ENCODE measurements around the gene CLCN2.
A peak's percentile ranks its signal among the peaks of the same experiment; 100 is the strongest.

Gene CLCN2

DNA sequence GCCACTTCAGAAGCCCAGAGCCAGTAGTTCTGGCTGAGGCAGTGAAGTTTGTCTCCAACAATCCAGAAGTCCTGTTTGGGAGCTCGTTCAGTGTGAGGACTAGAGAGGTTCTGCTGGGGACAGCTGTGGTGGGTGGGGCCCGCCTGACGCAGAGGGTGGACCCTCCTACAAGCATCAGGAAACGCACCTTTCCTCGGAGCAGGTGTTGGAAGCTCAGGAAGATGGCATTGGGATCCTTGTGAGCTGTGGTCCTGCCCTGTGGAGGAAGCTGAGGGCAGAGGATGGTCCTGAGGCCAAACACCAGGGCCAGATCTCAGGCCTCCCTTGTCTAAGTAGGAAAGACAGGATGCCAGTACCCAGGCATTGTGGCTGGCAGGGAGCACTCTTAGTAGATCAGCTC, 11.5 kb upstream of the CLCN2 start:
- no peak overlapping the region for H3K9ac ChIP-seq (ENCODE audit: low read length)
- no peaks in the 10 kb centered on the region for H3K79me2 ChIP-seq (ENCODE audit: control insufficient read depth, insufficient read depth, low read length)
- no peak overlapping the region for H3K23ac ChIP-seq (ENCODE audit: low read length)
- WGBS (ENCODE audit: extremely low coverage, insufficient coverage, low lambda C conversion rate), result no CpG with 5 or more reads among the region's 5 CpGs
- H3K79me1 ChIP-seq (ENCODE audit: low read length), result no peaks in the 10 kb centered on the region
- H4K8ac ChIP-seq (ENCODE audit: low read depth, low read length), result no peak overlapping the region
- H3K36me3 ChIP-seq (ENCODE audit: control insufficient read depth, insufficient read depth, low read length), result peaks cover 3% of the 10 kb centered on the region
- H2BK5ac ChIP-seq (ENCODE audit: low read length), result no peak overlapping the region
- no peak overlapping the region for H2AK5ac ChIP-seq (ENCODE audit: low read length)
- H3K27ac ChIP-seq (ENCODE audit: low read depth, low read length), result no peak overlapping the region
- H2BK15ac ChIP-seq (replicated peaks; ENCODE audit: low read depth), result no peak overlapping the region
- peaks cover 3% of the 10 kb centered on the region for H3K4me1 ChIP-seq (ENCODE audit: control insufficient read depth, low read depth, low read length)
- no peak overlapping the region for H3K56ac ChIP-seq (ENCODE audit: low read length)
- H3K4me3 ChIP-seq (ENCODE audit: low read length), result no peak overlapping the region
- no peak overlapping the region for H3K4me2 ChIP-seq (ENCODE audit: low read length)
- no peak overlapping the region for H2BK120ac ChIP-seq (ENCODE audit: low read depth, low read length)
- no peak overlapping the region for H3K4ac ChIP-seq (ENCODE audit: low read depth, low read length)
- H4K5ac ChIP-seq (ENCODE audit: low read length), result no peak overlapping the region
- no peaks in the 10 kb centered on the region for H3K27me3 ChIP-seq (ENCODE audit: insufficient read depth, low read length, poor library complexity)
- DNase-seq, result no peak
- no peak overlapping the region for H3K18ac ChIP-seq (ENCODE audit: low read length)

DNA sequence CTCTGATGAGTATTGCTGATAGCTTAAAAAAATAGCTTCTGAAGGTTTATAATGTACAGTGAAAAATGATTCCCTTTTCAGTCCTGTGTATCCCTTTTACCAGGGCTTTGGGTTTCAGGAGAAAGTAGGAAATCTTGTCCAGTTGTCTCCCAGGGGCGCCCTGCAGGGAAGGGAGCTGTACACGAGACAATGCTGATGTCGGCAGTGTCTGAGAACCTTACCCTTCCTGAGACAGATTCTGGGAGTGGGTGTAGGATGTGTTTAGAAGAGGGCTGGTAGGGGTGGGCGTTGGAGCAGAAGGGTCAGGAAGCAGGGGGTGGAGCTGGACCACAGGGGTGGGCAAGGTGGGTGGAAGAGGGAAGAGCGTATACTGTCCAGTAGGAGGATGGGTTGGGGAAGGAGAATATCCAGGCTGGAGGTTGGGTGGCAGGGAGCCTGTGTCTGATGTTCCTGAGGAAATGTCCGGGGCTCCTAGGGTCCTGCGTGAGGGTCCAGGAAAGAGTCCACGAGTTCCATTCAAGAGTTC, 11.0 kb upstream of the CLCN2 start:
- Histone ChIP-seq H3K4me3 (ENCODE audit: low read length) (no peak overlapping the region), H2BK120ac (ENCODE audit: low read depth, low read length) (no peak overlapping the region), H3K79me1 (ENCODE audit: low read length) (no peaks in the 10 kb centered on the region), H2AK5ac (ENCODE audit: low read length) (no peak overlapping the region), H2BK15ac (replicated peaks; ENCODE audit: low read depth) (no peak overlapping the region), H3K79me2 (ENCODE audit: control insufficient read depth, insufficient read depth, low read length) (no peaks in the 10 kb centered on the region), H3K56ac (ENCODE audit: low read length) (peak overlapping the region; percentile 34), H3K27ac (ENCODE audit: low read depth, low read length) (no peak overlapping the region), H3K36me3 (ENCODE audit: control insufficient read depth, insufficient read depth, low read length) (peaks cover 5% of the 10 kb centered on the region), H4K8ac (ENCODE audit: low read depth, low read length) (no peak overlapping the region), H2BK5ac (ENCODE audit: low read length) (no peak overlapping the region), H4K5ac (ENCODE audit: low read length) (no peak overlapping the region), H3K27me3 (ENCODE audit: insufficient read depth, low read length, poor library complexity) (no peaks in the 10 kb centered on the region), H3K4me2 (ENCODE audit: low read length) (no peak overlapping the region), H3K4me1 (ENCODE audit: control insufficient read depth, low read depth, low read length) (peaks cover 3% of the 10 kb centered on the region), H3K23ac (ENCODE audit: low read length) (no peak overlapping the region), H3K4ac (ENCODE audit: low read depth, low read length) (no peak overlapping the region), H3K18ac (ENCODE audit: low read length) (no peak overlapping the region), H3K9ac (ENCODE audit: low read length) (no peak overlapping the region)
- no peak for DNase-seq
- no CpG with 5 or more reads among the region's 8 CpGs for WGBS (ENCODE audit: extremely low coverage, insufficient coverage, low lambda C conversion rate)

DNA sequence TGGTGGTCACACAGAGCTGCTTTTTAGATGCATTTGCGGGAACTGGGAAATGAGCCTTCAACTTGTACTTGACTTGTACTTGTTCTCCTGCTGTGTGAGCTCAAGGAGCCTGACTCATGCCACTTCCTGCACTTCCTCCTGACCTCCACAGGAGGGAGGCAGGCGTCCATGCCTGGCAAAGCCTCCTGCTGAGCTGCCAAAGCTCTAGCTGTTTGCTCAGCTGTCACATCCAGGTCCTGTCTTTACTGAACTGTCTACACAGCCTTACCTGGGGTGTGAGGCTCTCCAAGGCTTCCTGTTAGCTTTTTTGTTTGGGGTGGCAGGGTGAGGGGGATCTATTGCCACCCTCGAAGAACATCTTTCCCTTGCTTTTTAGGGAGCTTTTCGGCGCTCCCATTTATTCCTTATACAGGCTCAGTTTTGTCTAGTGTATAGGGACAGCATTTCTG, 10.2 kb upstream of the CLCN2 start:
- no peak overlapping the region for H3K4ac ChIP-seq (ENCODE audit: low read depth, low read length)
- no peaks in the 10 kb centered on the region for H3K27me3 ChIP-seq (ENCODE audit: insufficient read depth, low read length, poor library complexity)
- WGBS (ENCODE audit: extremely low coverage, insufficient coverage, low lambda C conversion rate), result no CpG with 5 or more reads among the region's 5 CpGs
- no peak overlapping the region for H3K56ac ChIP-seq (ENCODE audit: low read length)
- no peak overlapping the region for H2AK5ac ChIP-seq (ENCODE audit: low read length)
- no peak overlapping the region for H4K5ac ChIP-seq (ENCODE audit: low read length)
- peaks cover 8% of the 10 kb centered on the region for H3K36me3 ChIP-seq (ENCODE audit: control insufficient read depth, insufficient read depth, low read length)
- no peak overlapping the region for H3K4me2 ChIP-seq (ENCODE audit: low read length)
- no peak overlapping the region for H3K9ac ChIP-seq (ENCODE audit: low read length)
- H3K4me3 ChIP-seq (ENCODE audit: low read length), result no peak overlapping the region
- H2BK5ac ChIP-seq (ENCODE audit: low read length), result no peak overlapping the region
- DNase-seq, result peak; percentile 93
- no peak overlapping the region for H3K23ac ChIP-seq (ENCODE audit: low read length)
- no peaks in the 10 kb centered on the region for H3K79me2 ChIP-seq (ENCODE audit: control insufficient read depth, insufficient read depth, low read length)
- no peak overlapping the region for H4K8ac ChIP-seq (ENCODE audit: low read depth, low read length)
- peaks cover 3% of the 10 kb centered on the region for H3K4me1 ChIP-seq (ENCODE audit: control insufficient read depth, low read depth, low read length)
- no peak overlapping the region for H2BK15ac ChIP-seq (replicated peaks; ENCODE audit: low read depth)
- H3K18ac ChIP-seq (ENCODE audit: low read length), result no peak overlapping the region
- no peak overlapping the region for H3K27ac ChIP-seq (ENCODE audit: low read depth, low read length)
- H2BK120ac ChIP-seq (ENCODE audit: low read depth, low read length), result no peak overlapping the region
- H3K79me1 ChIP-seq (ENCODE audit: low read length), result peaks cover 2% of the 10 kb centered on the region

DNA sequence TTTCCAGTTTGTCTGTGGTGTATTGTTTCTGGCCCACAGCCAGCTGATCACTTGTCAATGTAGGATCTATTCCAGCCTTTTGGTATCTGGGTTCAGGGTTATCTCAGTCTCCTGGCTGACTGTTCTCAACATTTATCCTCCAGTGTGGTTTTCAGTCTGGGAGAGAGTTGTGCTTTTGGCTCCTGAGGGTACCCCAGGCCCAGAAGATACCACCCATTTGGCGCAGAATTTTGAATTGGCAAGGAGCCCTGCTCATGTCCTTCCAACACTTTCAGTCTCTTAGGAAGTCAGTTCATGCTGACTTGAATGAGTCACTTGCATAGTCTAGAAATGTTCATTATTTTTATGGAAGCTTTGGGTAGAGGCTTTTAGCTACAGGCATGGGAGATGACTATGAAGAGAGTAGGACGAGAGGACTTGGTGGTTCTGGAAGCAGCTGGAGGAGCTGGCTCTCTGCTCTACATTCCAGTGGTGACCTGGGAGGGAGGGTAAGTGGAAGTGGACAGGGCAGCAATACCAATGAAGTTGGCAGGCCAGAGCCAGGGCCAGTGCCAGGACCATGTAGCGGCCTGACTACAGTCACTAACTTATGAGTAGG, 7.3 kb upstream of the CLCN2 start:
- no peak overlapping the region for H3K4me3 ChIP-seq (ENCODE audit: low read length)
- WGBS (ENCODE audit: extremely low coverage, insufficient coverage, low lambda C conversion rate), result no CpG with 5 or more reads among the region's 3 CpGs
- H2BK5ac ChIP-seq (ENCODE audit: low read length), result no peak overlapping the region
- no peak overlapping the region for H3K9ac ChIP-seq (ENCODE audit: low read length)
- no peaks in the 10 kb centered on the region for H3K27me3 ChIP-seq (ENCODE audit: insufficient read depth, low read length, poor library complexity)
- no peak overlapping the region for H3K27ac ChIP-seq (ENCODE audit: low read depth, low read length)
- H4K8ac ChIP-seq (ENCODE audit: low read depth, low read length), result no peak overlapping the region
- H2AK5ac ChIP-seq (ENCODE audit: low read length), result no peak overlapping the region
- DNase-seq, result no peak
- no peak overlapping the region for H4K5ac ChIP-seq (ENCODE audit: low read length)
- peaks cover 6% of the 10 kb centered on the region for H3K79me1 ChIP-seq (ENCODE audit: low read length)
- H3K79me2 ChIP-seq (ENCODE audit: control insufficient read depth, insufficient read depth, low read length), result peaks cover 7% of the 10 kb centered on the region
- no peak overlapping the region for H3K4ac ChIP-seq (ENCODE audit: low read depth, low read length)
- H3K36me3 ChIP-seq (ENCODE audit: control insufficient read depth, insufficient read depth, low read length), result peaks cover 10% of the 10 kb centered on the region
- H3K56ac ChIP-seq (ENCODE audit: low read length), result peak overlapping the region; percentile 15
- H2BK15ac ChIP-seq (replicated peaks; ENCODE audit: low read depth), result no peak overlapping the region
- H3K18ac ChIP-seq (ENCODE audit: low read length), result no peak overlapping the region
- peaks cover 3% of the 10 kb centered on the region for H3K4me1 ChIP-seq (ENCODE audit: control insufficient read depth, low read depth, low read length)
- H2BK120ac ChIP-seq (ENCODE audit: low read depth, low read length), result no peak overlapping the region
- H3K4me2 ChIP-seq (ENCODE audit: low read length), result no peak overlapping the region
- H3K23ac ChIP-seq (ENCODE audit: low read length), result no peak overlapping the region

DNA sequence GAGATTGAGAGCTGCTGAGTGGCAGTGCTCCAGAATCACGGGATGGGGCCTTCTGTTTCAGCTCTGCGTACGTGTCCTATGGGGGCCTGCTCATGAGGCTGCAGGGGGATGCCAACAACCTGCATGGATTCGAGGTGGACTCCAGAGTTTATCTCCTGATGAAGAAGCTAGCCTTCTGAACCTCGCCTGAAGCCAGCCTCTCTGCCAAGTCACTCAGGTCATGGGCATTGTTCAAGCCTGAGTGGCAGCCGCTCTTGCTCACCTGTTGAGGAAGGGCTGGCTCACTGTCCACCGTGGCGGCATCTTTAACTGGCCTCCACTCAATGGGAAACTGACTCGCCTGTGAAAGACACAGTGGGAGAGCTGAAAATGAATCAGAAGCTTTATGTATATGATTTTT, 6.7 kb upstream of the CLCN2 start:
- Histone ChIP-seq H2BK5ac (ENCODE audit: low read length) (no peak overlapping the region), H3K27me3 (ENCODE audit: insufficient read depth, low read length, poor library complexity) (no peaks in the 10 kb centered on the region), H3K23ac (ENCODE audit: low read length) (no peak overlapping the region), H3K56ac (ENCODE audit: low read length) (no peak overlapping the region), H3K4me3 (ENCODE audit: low read length) (no peak overlapping the region), H3K18ac (ENCODE audit: low read length) (no peak overlapping the region), H2BK120ac (ENCODE audit: low read depth, low read length) (no peak overlapping the region), H3K4me1 (ENCODE audit: control insufficient read depth, low read depth, low read length) (peaks cover 3% of the 10 kb centered on the region), H4K8ac (ENCODE audit: low read depth, low read length) (no peak overlapping the region), H2BK15ac (replicated peaks; ENCODE audit: low read depth) (no peak overlapping the region), H4K5ac (ENCODE audit: low read length) (no peak overlapping the region), H3K36me3 (ENCODE audit: control insufficient read depth, insufficient read depth, low read length) (peaks cover 10% of the 10 kb centered on the region), H3K4ac (ENCODE audit: low read depth, low read length) (no peak overlapping the region), H2AK5ac (ENCODE audit: low read length) (no peak overlapping the region), H3K79me1 (ENCODE audit: low read length) (peaks cover 8% of the 10 kb centered on the region), H3K27ac (ENCODE audit: low read depth, low read length) (no peak overlapping the region), H3K79me2 (ENCODE audit: control insufficient read depth, insufficient read depth, low read length) (peaks cover 11% of the 10 kb centered on the region), H3K4me2 (ENCODE audit: low read length) (no peak overlapping the region), H3K9ac (ENCODE audit: low read length) (no peak overlapping the region)
- WGBS (ENCODE audit: extremely low coverage, insufficient coverage, low lambda C conversion rate), result no CpG with 5 or more reads among the region's 9 CpGs
- no peak for DNase-seq

All from mesendoderm (in vitro differentiated cells).